Germinal center (tissue), 1 donor: ENCODE data around the gene KRTAP6-3.

Experiments
- DNase-seq: peaks from one replicate; pipeline ENCODE4 v3.0.0; 2012; ENCODE audit warnings: mixed read lengths, low spot score

Gene KRTAP6-3

DNA sequence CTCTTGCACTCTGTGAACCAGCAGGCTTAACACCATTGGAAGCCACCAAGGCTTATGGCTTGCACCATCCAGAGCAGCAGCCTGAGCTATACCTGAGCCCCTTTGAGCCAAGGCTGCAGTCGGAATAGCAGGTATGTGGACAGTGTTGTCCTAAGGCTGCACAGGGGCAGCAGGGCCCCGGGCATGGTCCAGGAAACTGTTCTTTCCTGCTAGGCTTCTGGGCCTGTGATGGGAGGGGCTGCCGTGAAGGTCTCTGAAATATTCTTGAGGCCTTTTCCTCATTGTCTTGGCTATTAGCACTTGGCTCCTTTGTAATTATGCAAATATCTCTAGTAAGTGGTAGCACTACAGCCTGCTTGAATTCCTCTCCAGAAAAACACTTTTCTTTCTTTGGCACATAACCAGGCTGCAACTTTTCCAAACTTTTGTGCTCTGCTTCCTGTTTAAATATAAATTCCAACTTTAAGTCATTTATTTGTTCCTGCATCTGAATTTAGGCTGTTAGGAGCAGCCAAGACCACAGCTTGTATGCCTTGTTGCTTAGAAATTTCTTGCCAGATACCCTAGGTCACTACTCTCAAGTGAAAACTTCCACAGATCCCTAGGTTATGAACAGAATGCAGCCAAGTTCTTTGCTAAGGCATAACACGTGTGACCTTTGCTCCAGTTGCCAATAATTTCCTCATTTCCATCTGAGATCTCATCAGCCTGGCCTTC, 33.4 kb downstream of the KRTAP6-3 start:
- DNase-seq = no peak

DNA sequence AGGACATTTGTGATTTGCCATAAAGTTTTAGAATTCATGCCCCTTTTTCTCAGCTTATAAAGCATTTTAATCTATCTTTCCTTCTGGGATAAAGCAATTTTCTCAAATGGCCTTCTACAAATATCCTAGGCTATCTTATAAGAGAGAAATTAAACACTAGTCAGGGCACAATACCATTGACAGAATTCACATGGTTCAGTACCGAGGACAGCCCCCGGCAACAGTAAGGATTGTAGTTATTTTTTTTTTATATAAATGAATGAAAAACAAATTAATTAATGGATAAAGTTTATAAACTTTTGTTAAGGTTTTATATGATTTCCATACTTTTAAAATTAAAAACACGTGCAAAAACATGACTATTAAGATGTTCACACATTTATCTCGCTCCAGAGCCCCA, 35.9 kb downstream of the KRTAP6-3 start:
- no peak for DNase-seq

DNA sequence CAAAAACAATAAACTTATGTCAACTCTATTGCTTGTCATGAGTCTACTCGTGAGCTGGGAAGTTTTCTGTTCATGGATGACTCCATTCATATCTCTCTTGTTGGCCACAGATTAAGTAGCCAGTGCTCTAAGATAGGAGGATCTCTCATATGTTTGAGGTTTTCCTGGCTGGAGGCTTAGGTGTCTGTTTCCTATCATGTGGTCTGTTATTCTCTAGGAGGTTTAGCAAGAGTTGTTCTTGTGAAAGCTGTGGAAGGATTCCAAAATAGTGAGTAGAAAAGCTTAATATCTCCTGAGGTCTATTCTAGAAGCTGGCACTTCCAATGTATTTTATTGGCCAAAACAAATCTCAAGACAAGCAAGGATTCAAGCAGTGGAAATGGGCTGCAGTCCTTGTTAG, 37.0 kb downstream of the KRTAP6-3 start:
- DNase-seq = no peak

DNA sequence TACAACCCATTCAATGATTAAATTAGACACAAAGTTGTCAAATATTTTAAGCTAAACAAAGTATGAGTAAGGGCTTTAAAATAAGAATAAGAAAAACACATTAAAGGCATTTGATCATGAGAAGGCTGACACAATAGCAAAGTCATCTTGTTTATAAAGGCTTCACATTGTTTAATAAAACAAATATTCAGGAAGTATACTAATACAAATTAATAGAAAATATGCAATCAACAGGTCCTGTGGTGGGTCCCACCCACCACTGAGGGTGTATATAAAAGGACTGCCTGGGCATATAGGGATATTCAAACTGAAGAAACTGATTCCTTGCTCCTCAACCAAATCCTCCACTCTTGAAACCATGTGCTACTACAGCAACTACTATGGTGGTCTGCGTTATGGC, 42.7 kb downstream of the KRTAP6-3 start, which contains the start of gene KRTAP20-2:
KRTAP20-2 (plus strand) TSS at position 301 of the 400 bp plus-strand sequence; CDS start at position 359, 58 bp downstream.
- DNase-seq = no peak

DNA sequence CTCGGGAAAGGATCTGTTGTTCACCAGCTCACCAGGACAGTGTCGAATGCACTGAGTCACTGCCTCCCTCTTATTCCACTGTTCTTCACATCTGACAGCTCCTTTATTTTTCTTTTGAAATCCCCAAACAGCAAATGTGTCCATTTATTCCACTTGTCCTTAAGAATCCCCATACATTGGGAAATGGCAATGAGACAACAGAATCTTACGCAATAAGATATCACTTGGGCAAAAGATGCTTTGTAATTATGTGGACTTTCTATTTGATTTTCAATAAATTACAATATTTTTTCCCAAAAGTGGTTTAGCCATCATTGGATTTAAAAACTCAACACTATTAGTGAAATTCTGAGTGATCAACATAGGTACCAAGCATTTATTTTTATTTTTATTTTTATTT, 46.4 kb downstream of the KRTAP6-3 start:
- DNase-seq = no peak

DNA sequence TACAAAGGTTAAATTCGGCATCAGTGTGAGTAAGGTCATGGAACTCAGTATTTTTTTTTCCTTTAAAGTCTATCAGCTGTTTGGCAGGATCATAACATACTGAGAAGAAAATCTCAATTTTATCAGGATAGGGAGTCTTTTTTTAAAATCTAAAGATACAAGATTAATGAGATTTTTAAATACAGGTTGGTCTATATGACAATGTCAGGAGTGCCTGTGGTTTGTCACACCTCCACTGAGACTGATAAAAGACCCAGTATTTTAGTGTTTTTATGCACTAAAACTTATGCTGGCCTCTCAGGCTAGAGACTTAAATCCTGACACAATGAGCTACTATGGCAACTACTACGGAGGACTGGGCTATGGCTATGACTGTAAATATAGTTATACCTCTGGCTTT, 50.3 kb downstream of the KRTAP6-3 start, which contains the start of gene KRTAP20-3:
KRTAP20-3 (plus strand) TSS at position 301 of the 400 bp plus-strand sequence.
- no peak for DNase-seq
